CD4-positive, CD25-positive, alpha-beta regulatory T cell (primary cell): Measurements from ENCODE around the gene BCAS1. TPM values are rescaled to one million over a fixed set of nuclear protein-coding genes. Genes with fewer than 3 reads are reported as not detected.

Experiments
- ATAC-seq, 2 donors: fragments of 150-1000 bp; cut with Tn5 transposase; one replicate each; pipeline ENCODE4 v1.10.0; 2021; ENCODE audit warnings: low read depth in 2 of 2, moderate number of reproducible peaks in 2 of 2, moderate library complexity in 1 of 2
- DNase-seq, 3 donors: peaks; one replicate each; pipeline versions ENCODE4 v3.0.0 to v3.0.0-alpha.2; 2012 to 2022; ENCODE audit warnings: mixed read lengths in 1 of 3
- H3K27ac ChIP-seq: one replicate; pipeline ENCODE4 v1.7.0; 2013; ENCODE audit warnings: mild to moderate bottlenecking, low read length; ENCODE audit not compliant: insufficient read depth, poor library complexity, severe bottlenecking
- H3K27me3 ChIP-seq: one replicate; pipeline ENCODE4 v1.7.0; 2013; ENCODE audit warnings: low read length; ENCODE audit not compliant: control insufficient read depth, insufficient read depth
- H3K36me3 ChIP-seq: one replicate; pipeline ENCODE4 v1.7.0; 2013; ENCODE audit warnings: mild to moderate bottlenecking, low read length, moderate library complexity; ENCODE audit not compliant: control insufficient read depth, insufficient read depth
- H3K4me1 ChIP-seq: 2 replicates; pipeline ENCODE4 v1.7.0; 2013; ENCODE audit warnings: mild to moderate bottlenecking, low read length; ENCODE audit not compliant: insufficient read depth, control insufficient read depth, poor library complexity, severe bottlenecking
- H3K4me3 ChIP-seq: one replicate; pipeline ENCODE4 v1.7.0; 2013; ENCODE audit warnings: low read depth, mild to moderate bottlenecking, low read length, moderate library complexity
- H3K9me3 ChIP-seq, 2 experiments: 1 replicate in 1 of 2; 2 replicates in 1 of 2; pipeline ENCODE4 v1.7.0; 2013; ENCODE audit warnings: low read length in 2 of 2, mild to moderate bottlenecking in 1 of 2, moderate library complexity in 1 of 2; ENCODE audit not compliant: control insufficient read depth in 2 of 2
- H3K27ac Mint-ChIP-seq, 3 donors: one replicate each; pipeline ENCODE4 v1.8.0; 2020 to 2022; ENCODE audit warnings: mild to moderate bottlenecking in 3 of 3, mixed read lengths in 3 of 3, moderate library complexity in 2 of 3
- H3K27me3 Mint-ChIP-seq: one replicate; pipeline ENCODE4 v1.8.0; 2022; ENCODE audit warnings: mild to moderate bottlenecking, mixed read lengths
- H3K36me3 Mint-ChIP-seq: one replicate; pipeline ENCODE4 v1.8.0; 2020; ENCODE audit warnings: mixed read lengths
- H3K4me1 Mint-ChIP-seq, 4 donors: one replicate each; pipeline ENCODE4 v1.8.0; 2020 to 2022; ENCODE audit warnings: mixed read lengths in 4 of 4, mild to moderate bottlenecking in 1 of 4
- H3K4me3 Mint-ChIP-seq, 4 donors: one replicate each; pipeline ENCODE4 v1.8.0; 2020 to 2022; ENCODE audit warnings: mild to moderate bottlenecking in 4 of 4, mixed read lengths in 4 of 4, moderate library complexity in 3 of 4
- H3K9me3 Mint-ChIP-seq, 7 donors: one replicate each; pipeline ENCODE4 v1.8.0; 2020 to 2022; ENCODE audit warnings: mixed read lengths in 7 of 7, mild to moderate bottlenecking in 3 of 7, moderate library complexity in 2 of 7
- polyA plus RNA-seq, 4 donors: library from polyadenylated mRNA; unstranded; fragments of 300-500 nt; fragmentation: Illumina TruSeq; gene quantifications; one replicate each; pipeline ENCODE4 v1.2.3, GENCODE V29; 2021
- total RNA-seq: library from RNA; stranded (reverse); gene quantifications from one replicate; pipeline ENCODE4 v1.2.3, GENCODE V29; 2022

The BCAS1 gene
- total and polyA plus RNA-seq, 5 donors from 2014 or later = 0.81 to 17.3 (median 12.9) TPM

GRCh38 chr20:54000914-54001313, 69.5 kb downstream of the BCAS1 start:
- Histone ChIP-seq H3K4me3 (no peak overlapping the region), H3K4me1 (peaks cover 4% of the 10 kb centered on the region), H3K27me3 (no peaks in the 10 kb centered on the region), H3K9me3 (peaks cover 12 to 22% of the 10 kb centered on the region in 2 experiments), H3K36me3 (no peaks in the 10 kb centered on the region), H3K27ac (no peak overlapping the region)
- H3K4me1 Mint-ChIP-seq = peaks cover 3 to 14% (median 6%) of the 10 kb centered on the region in 4 donors
- no peak overlapping the region for H3K4me3 Mint-ChIP-seq
- no peak overlapping the region for H3K27ac Mint-ChIP-seq
- DNase-seq = no peak
- H3K9me3 Mint-ChIP-seq = peaks cover 4 to 31% (median 10%) of the 10 kb centered on the region in 7 donors
- H3K27me3 Mint-ChIP-seq = peaks cover 5% of the 10 kb centered on the region
- no peak for ATAC-seq
- no peaks in the 10 kb centered on the region for H3K36me3 Mint-ChIP-seq

GRCh38 chr20:54000262-54000661, 70.1 kb downstream of the BCAS1 start:
- peaks cover 4 to 31% (median 10%) of the 10 kb centered on the region in 7 donors for H3K9me3 Mint-ChIP-seq
- peaks cover 5% of the 10 kb centered on the region for H3K27me3 Mint-ChIP-seq
- Histone ChIP-seq H3K9me3 (peaks cover 12 to 22% of the 10 kb centered on the region in 2 experiments), H3K4me1 (peaks cover 4% of the 10 kb centered on the region), H3K36me3 (no peaks in the 10 kb centered on the region), H3K27me3 (no peaks in the 10 kb centered on the region), H3K4me3 (no peak overlapping the region), H3K27ac (no peak overlapping the region)
- DNase-seq (no peak), ATAC-seq (no peak)
- peaks cover 3 to 14% (median 6%) of the 10 kb centered on the region in 4 donors for H3K4me1 Mint-ChIP-seq
- H3K36me3 Mint-ChIP-seq = no peaks in the 10 kb centered on the region
- no peak overlapping the region for H3K4me3 Mint-ChIP-seq
- no peak overlapping the region for H3K27ac Mint-ChIP-seq

- H3K9me3 Mint-ChIP-seq = peaks cover 4 to 31% (median 10%) of the 10 kb centered on the region in 7 donors
Observed at GRCh38 chr20:53999077-53999476, 71.3 kb downstream of the BCAS1 start.

GRCh38 chr20:53996584-53997486, 73.6 kb downstream of the BCAS1 start:
- Mint-ChIP-seq H3K27ac (no peak overlapping the region), H3K27me3 (peaks cover 14% of the 10 kb centered on the region), H3K36me3 (no peaks in the 10 kb centered on the region), H3K9me3 (peaks cover 4 to 24% (median 6%) of the 10 kb centered on the region in 7 donors), H3K4me1 (peaks cover 0 to 5% (median 2%) of the 10 kb centered on the region in 4 donors), H3K4me3 (peak overlapping the region in 1 of 4 donors; percentile 32)
- no peak overlapping the region for H3K4me3 ChIP-seq
- no peak for ATAC-seq
- no peak for DNase-seq
- peaks cover 10 to 19% of the 10 kb centered on the region in 2 experiments for H3K9me3 ChIP-seq
- H3K4me1 ChIP-seq = no peaks in the 10 kb centered on the region
- H3K36me3 ChIP-seq = no peaks in the 10 kb centered on the region
- no peak overlapping the region for H3K27ac ChIP-seq
- H3K27me3 ChIP-seq = peaks cover 2% of the 10 kb centered on the region

More at GRCh38 chr20:53999077-53999476, 71.3 kb downstream of the BCAS1 start:
- DNase-seq = no peak
- no peak for ATAC-seq
- peaks cover 0 to 14% (median 3%) of the 10 kb centered on the region in 4 donors for H3K4me1 Mint-ChIP-seq
- H3K9me3 ChIP-seq = peaks cover 12 to 22% of the 10 kb centered on the region in 2 experiments
- no peaks in the 10 kb centered on the region for H3K36me3 ChIP-seq
- H3K27me3 Mint-ChIP-seq = peaks cover 7% of the 10 kb centered on the region
- H3K27me3 ChIP-seq = peaks cover 2% of the 10 kb centered on the region
- no peaks in the 10 kb centered on the region for H3K4me1 ChIP-seq
- H3K27ac Mint-ChIP-seq = no peak overlapping the region
- H3K36me3 Mint-ChIP-seq = no peaks in the 10 kb centered on the region
- H3K4me3 Mint-ChIP-seq = no peak overlapping the region
- no peak overlapping the region for H3K4me3 ChIP-seq
- no peak overlapping the region for H3K27ac ChIP-seq

GRCh38 chr20:53995949-53996348, 74.4 kb downstream of the BCAS1 start:
- ATAC-seq = no peak
- Histone ChIP-seq H3K27ac (no peak overlapping the region), H3K4me3 (no peak overlapping the region), H3K36me3 (no peaks in the 10 kb centered on the region), H3K4me1 (no peaks in the 10 kb centered on the region), H3K27me3 (peaks cover 5% of the 10 kb centered on the region), H3K9me3 (peaks cover 4 to 10% of the 10 kb centered on the region in 2 experiments)
- Mint-ChIP-seq H3K27me3 (peaks cover 14% of the 10 kb centered on the region), H3K27ac (no peak overlapping the region), H3K4me3 (no peak overlapping the region), H3K4me1 (peaks cover 0 to 5% (median 2%) of the 10 kb centered on the region in 4 donors), H3K9me3 (peaks cover 0 to 15% (median 5%) of the 10 kb centered on the region in 7 donors), H3K36me3 (no peaks in the 10 kb centered on the region)
- no peak for DNase-seq

GRCh38 chr20:53994088-53994487, 76.3 kb downstream of the BCAS1 start:
- DNase-seq = no peak
- no peak overlapping the region for H3K27ac Mint-ChIP-seq
- H3K9me3 Mint-ChIP-seq = peaks cover 0 to 6% (median 2%) of the 10 kb centered on the region in 7 donors
- Histone ChIP-seq H3K4me1 (no peaks in the 10 kb centered on the region), H3K27ac (no peak overlapping the region), H3K4me3 (no peak overlapping the region), H3K27me3 (peaks cover 5% of the 10 kb centered on the region), H3K9me3 (no peaks in the 10 kb centered on the region), H3K36me3 (no peaks in the 10 kb centered on the region)
- no peak overlapping the region for H3K4me3 Mint-ChIP-seq
- H3K4me1 Mint-ChIP-seq = peaks cover 0 to 5% (median 2%) of the 10 kb centered on the region in 4 donors
- H3K36me3 Mint-ChIP-seq = no peaks in the 10 kb centered on the region
- no peak for ATAC-seq
- peaks cover 18% of the 10 kb centered on the region for H3K27me3 Mint-ChIP-seq

- no peak for ATAC-seq
- Histone ChIP-seq H3K27me3 (peaks cover 5% of the 10 kb centered on the region), H3K27ac (no peak overlapping the region), H3K9me3 (no peaks in the 10 kb centered on the region), H3K36me3 (no peaks in the 10 kb centered on the region), H3K4me1 (no peaks in the 10 kb centered on the region), H3K4me3 (no peak overlapping the region)
- H3K36me3 Mint-ChIP-seq = no peaks in the 10 kb centered on the region
- no peak overlapping the region for H3K4me3 Mint-ChIP-seq
- H3K27ac Mint-ChIP-seq = peak overlapping the region in 2 of 3 donors; percentile 10 to 69
- H3K27me3 Mint-ChIP-seq = peaks cover 21% of the 10 kb centered on the region
- peaks cover 0 to 5% (median 2%) of the 10 kb centered on the region in 4 donors for H3K4me1 Mint-ChIP-seq
- peaks cover 0 to 5% (median 2%) of the 10 kb centered on the region in 7 donors for H3K9me3 Mint-ChIP-seq
- no peak for DNase-seq
Observed at GRCh38 chr20:53993310-53993709, 77.1 kb downstream of the BCAS1 start.
